Measurements from ENCODE around the gene FTO.

DNA sequence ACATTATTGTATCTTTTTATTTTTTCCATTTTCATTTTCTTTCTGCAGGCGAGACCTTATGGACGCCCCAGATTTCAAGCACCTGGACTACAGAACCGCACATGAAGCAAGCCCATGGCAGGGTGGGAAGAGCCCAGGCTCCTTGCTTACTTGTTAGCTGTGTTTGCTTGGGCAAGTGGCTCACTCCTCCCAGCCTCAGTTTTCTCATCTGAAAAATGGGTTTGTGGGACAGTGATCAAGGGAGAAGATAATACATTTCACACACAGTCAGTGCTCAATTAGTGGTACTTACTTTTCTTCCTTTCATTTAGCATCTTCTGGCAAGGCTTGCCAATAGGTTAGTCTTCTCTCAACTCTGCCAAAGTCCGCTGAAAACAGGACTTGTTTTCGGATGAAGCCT, 465.2 kb downstream of the FTO start:
- TF ChIP-seq CTCF (conservative IDR thresholded peaks at IDR 0.05 in 1 of 2, IDR thresholded peaks at IDR 0.05 in 1 of 2; ENCODE audit: extremely low read depth in 1 of 2, insufficient read depth in 1 of 2, low read depth in 1 of 2, low read length in 2 of 2): no peak
- no peak for TF ChIP-seq EZH2 (IDR thresholded peaks at IDR 0.05; ENCODE audit: borderline replicate concordance, low read length)

Measured in mammary epithelial cell (primary cell).